ENCODE measurements around the gene PSMA5. TPM values are rescaled to one million over a fixed set of nuclear protein-coding genes. Genes with fewer than 3 reads are reported as not detected.

PSMA5 gene
- total RNA-seq, 1 experiment from 2014 or later, result 150 TPM

DNA sequence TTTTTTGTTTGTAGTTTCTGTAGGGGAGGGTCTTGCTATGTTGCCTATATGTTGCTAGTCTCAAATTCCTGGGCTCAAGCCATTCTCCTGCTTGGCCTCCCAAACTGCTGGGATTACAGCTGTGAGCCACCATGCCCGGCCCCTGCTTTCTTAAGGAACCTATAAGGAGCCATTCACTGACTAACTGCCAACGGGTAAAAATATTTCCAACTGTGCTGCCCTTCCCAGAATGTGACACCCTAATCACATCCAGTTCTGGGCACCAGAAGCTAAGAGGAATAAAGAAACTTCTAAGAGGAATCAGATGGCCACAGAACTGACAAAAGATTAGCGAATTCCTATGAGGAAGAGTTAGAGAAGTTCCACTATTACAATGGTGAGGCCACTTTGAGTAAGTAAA lies 46.5 kb upstream of the PSMA5 start:
- CTCF ChIA-PET, result interaction anchor here (0.6 kb wide), 1 partner anchor 48 kb away, joined by 4 read pairs; no protein-coding TSS in a partner anchor
- TF ChIP-seq SMAD4 (CRISPR knock-in tag; IDR thresholded peaks at IDR 0.05) (no peak), GTF2I (CRISPR knock-in tag; conservative IDR thresholded peaks at IDR 0.05) (no peak), FOXP4 (CRISPR knock-in tag; IDR thresholded peaks at IDR 0.05) (no peak), GRHL2 (CRISPR knock-in tag; IDR thresholded peaks at IDR 0.05; ENCODE audit: insufficient replicate concordance, severe bottlenecking) (no peak), TEAD4 (CRISPR knock-in tag; IDR thresholded peaks at IDR 0.05) (no peak), SP1 (CRISPR knock-in tag; conservative IDR thresholded peaks at IDR 0.05) (no peak), SOX15 (CRISPR knock-in tag; IDR thresholded peaks at IDR 0.05) (no peak), ELF4 (CRISPR knock-in tag; IDR thresholded peaks at IDR 0.05; ENCODE audit: low read depth) (no peak), CBFB (CRISPR knock-in tag; IDR thresholded peaks at IDR 0.05; ENCODE audit: low read depth) (no peak), CREM (CRISPR knock-in tag; IDR thresholded peaks at IDR 0.05) (no peak), USF2 (CRISPR knock-in tag; IDR thresholded peaks at IDR 0.05) (no peak), USF1 (CRISPR knock-in tag; IDR thresholded peaks at IDR 0.05) (no peak), FOXK1 (CRISPR knock-in tag; IDR thresholded peaks at IDR 0.05) (no peak), ESRRA (CRISPR knock-in tag; IDR thresholded peaks at IDR 0.05; ENCODE audit: borderline replicate concordance) (no peak), NFE2L1 (CRISPR knock-in tag; IDR thresholded peaks at IDR 0.05) (no peak), ARID4B (CRISPR knock-in tag; IDR thresholded peaks at IDR 0.05; ENCODE audit: borderline replicate concordance) (no peak), NR2C2 (CRISPR knock-in tag; IDR thresholded peaks at IDR 0.05) (no peak)
- TF ChIP-seq, protein P1, sequence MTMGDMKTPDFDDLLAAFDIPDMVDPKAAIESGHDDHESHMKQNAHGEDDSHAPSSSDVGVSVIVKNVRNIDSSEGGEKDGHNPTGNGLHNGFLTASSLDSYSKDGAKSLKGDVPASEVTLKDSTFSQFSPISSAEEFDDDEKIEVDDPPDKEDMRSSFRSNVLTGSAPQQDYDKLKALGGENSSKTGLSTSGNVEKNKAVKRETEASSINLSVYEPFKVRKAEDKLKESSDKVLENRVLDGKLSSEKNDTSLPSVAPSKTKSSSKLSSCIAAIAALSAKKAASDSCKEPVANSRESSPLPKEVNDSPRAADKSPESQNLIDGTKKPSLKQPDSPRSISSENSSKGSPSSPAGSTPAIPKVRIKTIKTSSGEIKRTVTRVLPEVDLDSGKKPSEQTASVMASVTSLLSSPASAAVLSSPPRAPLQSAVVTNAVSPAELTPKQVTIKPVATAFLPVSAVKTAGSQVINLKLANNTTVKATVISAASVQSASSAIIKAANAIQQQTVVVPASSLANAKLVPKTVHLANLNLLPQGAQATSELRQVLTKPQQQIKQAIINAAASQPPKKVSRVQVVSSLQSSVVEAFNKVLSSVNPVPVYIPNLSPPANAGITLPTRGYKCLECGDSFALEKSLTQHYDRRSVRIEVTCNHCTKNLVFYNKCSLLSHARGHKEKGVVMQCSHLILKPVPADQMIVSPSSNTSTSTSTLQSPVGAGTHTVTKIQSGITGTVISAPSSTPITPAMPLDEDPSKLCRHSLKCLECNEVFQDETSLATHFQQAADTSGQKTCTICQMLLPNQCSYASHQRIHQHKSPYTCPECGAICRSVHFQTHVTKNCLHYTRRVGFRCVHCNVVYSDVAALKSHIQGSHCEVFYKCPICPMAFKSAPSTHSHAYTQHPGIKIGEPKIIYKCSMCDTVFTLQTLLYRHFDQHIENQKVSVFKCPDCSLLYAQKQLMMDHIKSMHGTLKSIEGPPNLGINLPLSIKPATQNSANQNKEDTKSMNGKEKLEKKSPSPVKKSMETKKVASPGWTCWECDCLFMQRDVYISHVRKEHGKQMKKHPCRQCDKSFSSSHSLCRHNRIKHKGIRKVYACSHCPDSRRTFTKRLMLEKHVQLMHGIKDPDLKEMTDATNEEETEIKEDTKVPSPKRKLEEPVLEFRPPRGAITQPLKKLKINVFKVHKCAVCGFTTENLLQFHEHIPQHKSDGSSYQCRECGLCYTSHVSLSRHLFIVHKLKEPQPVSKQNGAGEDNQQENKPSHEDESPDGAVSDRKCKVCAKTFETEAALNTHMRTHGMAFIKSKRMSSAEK (CRISPR knock-in tag; IDR thresholded peaks at IDR 0.05; ENCODE audit: borderline replicate concordance), result no peak
- TF ChIP-seq, protein P2, sequence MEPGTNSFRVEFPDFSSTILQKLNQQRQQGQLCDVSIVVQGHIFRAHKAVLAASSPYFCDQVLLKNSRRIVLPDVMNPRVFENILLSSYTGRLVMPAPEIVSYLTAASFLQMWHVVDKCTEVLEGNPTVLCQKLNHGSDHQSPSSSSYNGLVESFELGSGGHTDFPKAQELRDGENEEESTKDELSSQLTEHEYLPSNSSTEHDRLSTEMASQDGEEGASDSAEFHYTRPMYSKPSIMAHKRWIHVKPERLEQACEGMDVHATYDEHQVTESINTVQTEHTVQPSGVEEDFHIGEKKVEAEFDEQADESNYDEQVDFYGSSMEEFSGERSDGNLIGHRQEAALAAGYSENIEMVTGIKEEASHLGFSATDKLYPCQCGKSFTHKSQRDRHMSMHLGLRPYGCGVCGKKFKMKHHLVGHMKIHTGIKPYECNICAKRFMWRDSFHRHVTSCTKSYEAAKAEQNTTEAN (CRISPR knock-in tag; IDR thresholded peaks at IDR 0.05), result no peak
- no peak overlapping the region for H3K27ac Mint-ChIP-seq
- H3K4me1 Mint-ChIP-seq, result peaks cover 16% of the 10 kb centered on the region
- no peak for DNase-seq (ENCODE audit: low spot score)
- no peak for ATAC-seq
- POLR2A ChIA-PET, result interaction anchor here (0.6 kb wide), 1 partner anchor 72 kb away, joined by 3 read pairs; no protein-coding TSS in a partner anchor
- no peak overlapping the region for H3K4me3 Mint-ChIP-seq
- H3K9me3 Mint-ChIP-seq, result no peaks in the 10 kb centered on the region
- H3K36me3 Mint-ChIP-seq, result no peaks in the 10 kb centered on the region
- H3K27me3 Mint-ChIP-seq (ENCODE audit: low read depth), result peaks cover 31% of the 10 kb centered on the region

All from WTC11 (cell line).